OCI-M1 (cell line): ENCODE measurements around the gene SH3D19.
"Not testable (repeated sequence)": the region's sequence is repeated elsewhere in the genome, so short reads cannot be mapped to it uniquely, and the experiment has no call there.

Experiments
- DNase-seq: peaks from one replicate; lab custom pipeline; 2025; lab: John Stamatoyannopoulos, UW

The SH3D19 gene

DNA sequence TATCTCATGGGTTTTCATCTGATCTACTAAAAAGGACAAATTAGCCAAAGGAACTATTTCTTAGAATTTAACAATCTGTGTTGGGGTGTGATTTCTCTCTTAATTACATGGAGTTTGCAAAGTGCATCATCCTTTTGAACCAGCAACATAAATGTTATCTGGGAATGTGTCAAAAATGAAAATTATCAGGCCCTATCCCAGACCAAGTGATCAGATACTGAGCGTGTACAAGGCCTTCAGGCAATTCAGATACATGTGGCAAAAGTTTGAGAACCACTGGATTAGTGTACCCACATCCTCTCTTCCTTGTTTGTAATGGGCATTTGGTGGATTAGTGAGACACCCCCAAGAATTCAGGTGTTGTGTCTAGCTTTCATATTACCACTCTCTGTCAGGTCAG, 3.8 kb downstream of the SH3D19 start:
- no peak for DNase-seq

- DNase-seq: no peak
Measured at GRCh38 chr4:151319490-151319889, 5.9 kb downstream of the SH3D19 start.

- no peak for DNase-seq
Measured at GRCh38 chr4:151318307-151319006, 6.9 kb downstream of the SH3D19 start.

DNA sequence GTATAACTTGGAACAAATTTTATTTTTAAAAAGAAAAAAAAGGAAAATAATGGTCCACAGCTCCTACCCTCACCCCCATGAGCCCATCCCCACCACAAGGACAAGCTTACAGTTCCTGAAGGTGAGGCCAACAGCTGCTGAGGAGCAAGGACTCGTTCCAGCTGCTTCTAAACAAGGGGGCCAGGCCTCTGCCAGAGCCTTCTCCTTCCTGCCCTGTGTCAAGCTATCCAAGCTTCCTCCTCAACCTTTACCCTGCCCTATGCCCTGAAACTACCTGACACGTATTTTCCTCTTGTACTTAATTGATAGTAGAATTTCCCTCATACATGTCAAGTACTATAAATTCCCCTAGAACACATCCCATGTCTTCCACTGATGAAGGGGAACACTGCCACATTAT, 8.8 kb downstream of the SH3D19 start:
- no peak for DNase-seq

- no peak for DNase-seq
Measured at GRCh38 chr4:151315212-151315886, 10.1 kb downstream of the SH3D19 start.

DNA sequence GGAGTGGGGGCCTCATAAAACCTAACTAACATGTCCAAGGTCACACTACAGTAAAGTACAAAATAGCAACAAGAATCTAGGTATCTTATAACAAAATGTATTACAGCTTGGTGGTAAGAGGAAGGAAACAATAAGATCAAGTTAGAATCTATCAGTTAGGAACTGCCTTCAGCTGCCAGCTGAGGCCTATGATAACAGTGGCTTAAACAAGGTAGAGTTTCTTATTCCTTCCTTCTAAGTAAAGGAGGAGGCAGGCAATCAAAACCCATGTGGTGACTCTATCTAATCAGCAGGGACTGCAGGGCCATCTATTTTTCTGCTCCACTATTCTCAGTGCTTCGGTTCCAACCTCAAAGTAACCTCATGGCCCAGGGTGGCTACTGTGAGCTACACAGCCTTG, 10.9 kb downstream of the SH3D19 start:
- DNase-seq: peak; percentile 68

GRCh38 chr4:151314010-151314355, 11.4 kb downstream of the SH3D19 start:
- no peak for DNase-seq

DNA sequence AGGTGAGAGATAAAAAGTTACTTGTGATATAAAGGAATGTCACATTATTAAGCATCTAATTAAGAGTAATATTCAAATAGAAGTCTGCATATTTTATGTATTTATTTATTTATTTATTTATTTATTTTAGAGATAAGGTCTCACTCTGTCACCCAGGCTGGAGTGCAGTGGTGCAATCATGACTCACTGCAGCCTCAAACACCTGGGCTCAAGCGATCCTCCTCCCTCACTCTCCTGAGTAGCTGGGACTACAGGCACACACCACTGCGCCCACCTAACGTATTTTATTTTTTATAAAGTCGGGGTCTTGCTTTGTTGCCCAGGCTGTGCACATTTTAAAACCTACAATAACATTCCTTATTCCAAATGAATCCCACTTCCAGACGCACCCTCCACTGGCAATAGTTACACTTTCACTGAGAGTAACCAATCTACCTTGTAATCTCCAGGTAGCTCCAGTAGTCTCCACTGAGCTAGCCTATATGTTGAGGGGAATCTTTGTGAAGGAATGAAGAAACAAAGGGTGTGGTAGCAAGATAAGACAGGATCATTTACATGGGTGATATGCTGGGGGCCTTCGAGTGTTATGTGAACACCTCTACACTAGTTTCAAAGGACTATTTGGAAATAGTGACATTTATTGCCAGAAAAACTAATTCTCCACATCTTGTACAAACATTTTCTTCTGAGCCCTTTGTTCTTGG, 11.9 kb downstream of the SH3D19 start:
- no peak for DNase-seq

GRCh38 chr4:151310124-151310728, 15.2 kb downstream of the SH3D19 start:
- no peak for DNase-seq

GRCh38 chr4:151304755-151305154, 20.6 kb downstream of the SH3D19 start:
- peak; percentile 11 for DNase-seq

DNA sequence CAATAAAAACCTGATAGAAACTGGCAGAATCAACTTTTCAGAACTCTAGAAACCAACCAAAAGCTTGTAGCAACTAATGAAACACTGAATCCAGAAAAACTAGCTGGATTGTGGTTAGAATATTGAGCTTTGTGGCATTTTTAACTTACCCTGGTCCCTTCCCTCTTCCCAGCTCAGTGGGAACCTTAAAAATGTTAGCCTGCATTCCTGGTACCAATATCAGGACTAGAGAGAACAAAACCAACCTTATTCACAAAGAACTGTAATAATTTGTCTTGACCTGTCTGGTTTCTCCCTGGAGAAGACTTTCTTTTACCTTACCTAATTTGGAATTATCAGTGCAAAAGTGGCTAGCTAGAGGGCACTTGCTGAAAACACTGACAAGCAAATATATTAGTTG, 21.2 kb downstream of the SH3D19 start:
- no peak for DNase-seq

GRCh38 chr4:151302432-151302831, 23.0 kb downstream of the SH3D19 start:
- DNase-seq: no peak

GRCh38 chr4:151297170-151297569, 28.2 kb downstream of the SH3D19 start:
- DNase-seq: no peak

DNA sequence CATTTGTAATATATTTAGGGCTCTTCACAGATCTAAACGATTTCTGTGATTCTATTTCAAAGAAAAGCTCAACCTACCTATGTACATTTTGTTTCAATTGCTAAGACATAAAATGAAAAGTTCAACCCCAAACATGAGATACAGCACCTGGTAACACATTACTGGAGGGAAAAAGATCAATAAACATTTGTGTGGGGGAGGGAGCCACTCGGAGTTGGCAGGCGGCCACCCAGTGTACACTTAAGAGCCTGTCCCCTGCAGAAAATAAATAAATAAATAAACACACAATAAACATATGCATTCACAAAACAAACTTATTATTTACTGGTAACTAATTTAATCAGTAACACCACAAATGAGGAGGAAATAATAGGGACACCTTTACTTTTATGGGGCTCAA, 29.2 kb downstream of the SH3D19 start:
- DNase-seq: no peak

DNA sequence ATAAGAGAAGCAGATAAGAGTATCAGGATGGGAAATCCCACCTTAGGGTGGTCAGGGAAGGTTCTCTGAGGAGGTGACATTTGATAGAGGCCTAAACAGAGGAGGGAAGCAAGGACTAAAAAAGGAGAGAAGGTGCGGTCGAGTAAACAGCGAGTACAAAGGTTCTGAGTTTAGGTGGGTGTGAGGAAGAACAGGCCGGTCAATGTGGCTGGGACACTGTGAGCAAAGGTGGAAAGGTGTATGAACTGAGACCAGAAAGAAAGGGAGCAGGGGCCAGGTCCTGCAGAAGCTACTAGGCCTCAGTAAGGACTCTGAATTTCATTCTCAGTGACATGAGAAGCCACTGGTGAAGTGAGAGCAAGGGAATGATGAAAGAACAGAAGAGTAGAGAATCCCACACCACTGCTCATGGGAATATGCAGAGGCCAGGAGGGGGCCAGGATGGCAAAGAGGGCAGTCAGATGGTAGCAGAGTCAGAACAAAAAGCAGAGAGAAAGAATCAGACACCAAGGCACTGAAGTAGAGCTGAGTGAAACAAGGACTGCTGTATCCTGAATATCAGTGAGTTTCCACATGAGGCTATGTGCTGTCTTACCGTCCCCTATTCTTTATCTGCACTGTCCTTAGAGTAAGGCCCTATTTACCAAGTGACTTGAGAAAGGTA, 30.4 kb downstream of the SH3D19 start:
- DNase-seq: no peak

- DNase-seq: no peak
Measured at GRCh38 chr4:151292038-151292437, 33.4 kb downstream of the SH3D19 start.

DNA sequence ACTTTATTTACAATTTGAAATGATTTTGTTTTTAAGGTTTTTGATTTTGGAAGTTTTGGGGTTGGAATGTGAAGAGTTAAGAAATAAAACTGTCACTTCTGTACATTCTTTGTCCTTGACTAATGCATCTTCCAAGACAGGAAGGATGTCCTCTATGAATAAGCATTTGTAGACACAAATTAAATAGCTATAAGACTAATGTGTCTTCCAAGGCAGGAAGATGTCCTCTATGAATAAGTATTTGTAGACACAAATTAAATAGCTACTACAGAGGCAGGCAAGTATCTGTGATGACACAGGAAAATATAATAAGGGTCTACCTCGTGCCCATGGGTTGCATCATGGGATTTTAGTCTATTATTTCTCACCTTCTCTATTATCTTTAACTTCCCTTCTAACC, 33.9 kb downstream of the SH3D19 start:
- no peak for DNase-seq

DNA sequence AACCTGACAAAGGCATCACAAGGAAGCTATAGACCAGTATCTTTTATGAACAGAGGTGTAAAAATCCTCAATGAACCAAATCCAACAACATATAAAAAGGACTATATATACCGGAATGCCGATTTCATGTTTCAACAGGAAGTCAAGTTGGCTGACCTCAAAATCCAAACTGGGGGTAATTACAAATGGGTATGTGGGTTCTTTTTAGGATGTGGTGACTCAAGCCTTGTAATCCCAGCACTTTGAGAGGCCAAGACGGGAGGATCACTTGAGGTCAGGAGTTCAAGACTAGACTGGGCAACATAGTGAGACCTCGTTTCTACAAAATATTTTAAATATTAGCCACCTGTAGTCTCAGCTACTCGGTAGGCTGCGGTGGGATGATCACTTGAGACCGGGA, 38.0 kb downstream of the SH3D19 start:
- no peak for DNase-seq

GRCh38 chr4:151284534-151285245, 40.7 kb downstream of the SH3D19 start:
- DNase-seq: no peak

- peak; percentile 78 for DNase-seq
Measured at GRCh38 chr4:151276787-151277562, 48.4 kb downstream of the SH3D19 start, which contains the start of gene PRSS48. TSS of gene PRSS48 (plus strand) at chr4:151277161. CDS start at chr4:151277173, 12 bp downstream.

GRCh38 chr4:151268905-151269304, 56.5 kb downstream of the SH3D19 start:
- not testable (repeated sequence) for DNase-seq
